ENCODE results near the gene RAD51C. TPM values are rescaled to one million over a fixed set of nuclear protein-coding genes. Genes with fewer than 3 reads are reported as not detected.
"Not testable (repeated sequence)": the region's sequence is repeated elsewhere in the genome, so short reads cannot be mapped to it uniquely, and the experiment has no call there.

Gene RAD51C
- total RNA-seq, 3 donors from 2014 or later (not counting 1 experiment from before 2014, with no cell fraction given): 13.4 to 18.9 (median 17.1) TPM

- H3K4me3 ChIP-seq (ENCODE audit: low read length): no peak overlapping the region
- H3K9me3 ChIP-seq (ENCODE audit: control insufficient read depth, insufficient read depth, low read length): no peaks in the 10 kb centered on the region
- TF ChIP-seq, protein P1, sequence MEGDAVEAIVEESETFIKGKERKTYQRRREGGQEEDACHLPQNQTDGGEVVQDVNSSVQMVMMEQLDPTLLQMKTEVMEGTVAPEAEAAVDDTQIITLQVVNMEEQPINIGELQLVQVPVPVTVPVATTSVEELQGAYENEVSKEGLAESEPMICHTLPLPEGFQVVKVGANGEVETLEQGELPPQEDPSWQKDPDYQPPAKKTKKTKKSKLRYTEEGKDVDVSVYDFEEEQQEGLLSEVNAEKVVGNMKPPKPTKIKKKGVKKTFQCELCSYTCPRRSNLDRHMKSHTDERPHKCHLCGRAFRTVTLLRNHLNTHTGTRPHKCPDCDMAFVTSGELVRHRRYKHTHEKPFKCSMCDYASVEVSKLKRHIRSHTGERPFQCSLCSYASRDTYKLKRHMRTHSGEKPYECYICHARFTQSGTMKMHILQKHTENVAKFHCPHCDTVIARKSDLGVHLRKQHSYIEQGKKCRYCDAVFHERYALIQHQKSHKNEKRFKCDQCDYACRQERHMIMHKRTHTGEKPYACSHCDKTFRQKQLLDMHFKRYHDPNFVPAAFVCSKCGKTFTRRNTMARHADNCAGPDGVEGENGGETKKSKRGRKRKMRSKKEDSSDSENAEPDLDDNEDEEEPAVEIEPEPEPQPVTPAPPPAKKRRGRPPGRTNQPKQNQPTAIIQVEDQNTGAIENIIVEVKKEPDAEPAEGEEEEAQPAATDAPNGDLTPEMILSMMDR (IDR thresholded peaks at IDR 0.05): no peak
- intact Hi-C loops (cut with micrococcal nuclease): no loop called here
- no peaks in the 10 kb centered on the region for H3K4me1 ChIP-seq (ENCODE audit: control insufficient read depth, insufficient read depth, low read length)
- 68% methylated on average over 4 of the region's 5 CpGs for WGBS (ENCODE audit: insufficient coverage)
- peaks cover 19 to 27% of the 10 kb centered on the region in 2 donors for H3K27me3 Mint-ChIP-seq (ENCODE audit: low read depth in 2 of 2)
- no peak overlapping the region for H3K27ac Mint-ChIP-seq
- no peaks in the 10 kb centered on the region for H3K9me3 Mint-ChIP-seq
- no peaks in the 10 kb centered on the region for H3K4me1 Mint-ChIP-seq
- no peaks in the 10 kb centered on the region for H3K36me3 ChIP-seq (ENCODE audit: control insufficient read depth, insufficient read depth, low read length)
- H3K36me3 Mint-ChIP-seq: no peaks in the 10 kb centered on the region
- H3K27ac ChIP-seq (ENCODE audit: low read length): no peak overlapping the region
- ATAC-seq (no peak), DNase-seq (no peak)
- H3K4me3 Mint-ChIP-seq: no peak overlapping the region
- H3K27me3 ChIP-seq (ENCODE audit: control insufficient read depth, insufficient read depth, low read length): peaks cover 15% of the 10 kb centered on the region
Observed at GRCh38 chr17:58764373-58764772, 72.0 kb downstream of the RAD51C start.

- H3K36me3 ChIP-seq (ENCODE audit: control insufficient read depth, insufficient read depth, low read length); H3K9me3 ChIP-seq (ENCODE audit: control insufficient read depth, insufficient read depth, low read length); H3K4me1 ChIP-seq (ENCODE audit: control insufficient read depth, insufficient read depth, low read length); DNase-seq; H3K27ac ChIP-seq (ENCODE audit: low read length); H3K4me1 Mint-ChIP-seq; H3K36me3 Mint-ChIP-seq; ATAC-seq; H3K4me3 ChIP-seq (ENCODE audit: low read length); intact Hi-C loops (cut with micrococcal nuclease); H3K27me3 ChIP-seq (ENCODE audit: control insufficient read depth, insufficient read depth, low read length); H3K4me3 Mint-ChIP-seq; H3K9me3 Mint-ChIP-seq; H3K27ac Mint-ChIP-seq: not testable (repeated sequence)
- peaks cover 0 to 13% of the 10 kb centered on the region in 2 donors for H3K27me3 Mint-ChIP-seq (ENCODE audit: low read depth in 2 of 2)
- 89% methylated on average over 5 of the region's 5 CpGs for WGBS (ENCODE audit: insufficient coverage)
Observed at GRCh38 chr17:58778482-58778881, 86.1 kb downstream of the RAD51C start.

DNA sequence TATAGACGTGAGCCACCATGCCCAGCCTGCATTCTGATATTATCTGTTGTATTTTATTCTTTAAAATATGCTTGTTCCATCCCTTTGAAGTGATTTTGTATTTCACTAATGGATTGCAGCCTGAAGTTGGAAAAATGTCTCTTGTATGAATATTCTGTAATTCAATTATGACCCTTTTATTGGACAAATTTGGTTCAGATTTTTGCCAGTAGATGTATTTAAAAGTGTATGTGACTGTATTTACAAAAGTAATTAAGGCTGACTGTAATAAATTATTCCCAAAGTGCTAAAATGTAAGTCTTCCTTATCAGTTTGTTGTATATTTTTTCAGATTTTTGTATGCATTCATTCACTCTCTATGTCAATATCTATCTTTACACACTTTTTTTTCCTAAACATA lies 87.0 kb downstream of the RAD51C start:
- H3K9me3 ChIP-seq (ENCODE audit: control insufficient read depth, insufficient read depth, low read length): no peaks in the 10 kb centered on the region
- no peaks in the 10 kb centered on the region for H3K36me3 Mint-ChIP-seq
- no peak overlapping the region for H3K27ac ChIP-seq (ENCODE audit: low read length)
- intact Hi-C loops (cut with micrococcal nuclease): no loop called here
- TF ChIP-seq, protein P1 (IDR thresholded peaks at IDR 0.05): no peak
- no peaks in the 10 kb centered on the region for H3K4me1 ChIP-seq (ENCODE audit: control insufficient read depth, insufficient read depth, low read length)
- no peak overlapping the region for H3K27ac Mint-ChIP-seq
- H3K4me3 Mint-ChIP-seq: no peak overlapping the region
- H3K4me1 Mint-ChIP-seq: no peaks in the 10 kb centered on the region
- H3K36me3 ChIP-seq (ENCODE audit: control insufficient read depth, insufficient read depth, low read length): no peaks in the 10 kb centered on the region
- H3K4me3 ChIP-seq (ENCODE audit: low read length): no peak overlapping the region
- H3K9me3 Mint-ChIP-seq: no peaks in the 10 kb centered on the region
- H3K27me3 ChIP-seq (ENCODE audit: control insufficient read depth, insufficient read depth, low read length): no peaks in the 10 kb centered on the region
- no peak for ATAC-seq
- H3K27me3 Mint-ChIP-seq (ENCODE audit: low read depth in 2 of 2): peaks cover 0 to 10% of the 10 kb centered on the region in 2 donors
- DNase-seq: no peak
- 100% methylated on average over 1 of the region's 1 CpG for WGBS (ENCODE audit: insufficient coverage)

- intact Hi-C loops (cut with micrococcal nuclease): no loop called here
- Histone ChIP-seq H3K36me3 (ENCODE audit: control insufficient read depth, insufficient read depth, low read length) (no peaks in the 10 kb centered on the region), H3K27ac (ENCODE audit: low read length) (no peak overlapping the region), H3K9me3 (ENCODE audit: control insufficient read depth, insufficient read depth, low read length) (no peaks in the 10 kb centered on the region), H3K4me1 (ENCODE audit: control insufficient read depth, insufficient read depth, low read length) (no peaks in the 10 kb centered on the region), H3K4me3 (ENCODE audit: low read length) (no peak overlapping the region), H3K27me3 (ENCODE audit: control insufficient read depth, insufficient read depth, low read length) (no peaks in the 10 kb centered on the region)
- H3K36me3 Mint-ChIP-seq: no peaks in the 10 kb centered on the region
- no peaks in the 10 kb centered on the region for H3K4me1 Mint-ChIP-seq
- no peaks in the 10 kb centered on the region for H3K9me3 Mint-ChIP-seq
- WGBS (ENCODE audit: insufficient coverage): 84% methylated on average over 4 of the region's 4 CpGs
- H3K27me3 Mint-ChIP-seq (ENCODE audit: low read depth in 2 of 2): peaks cover 0 to 10% of the 10 kb centered on the region in 2 donors
- H3K27ac Mint-ChIP-seq: no peak overlapping the region
- ATAC-seq (no peak), DNase-seq (no peak)
- H3K4me3 Mint-ChIP-seq: no peak overlapping the region
- TF ChIP-seq, protein P1 (IDR thresholded peaks at IDR 0.05): no peak
Observed at GRCh38 chr17:58783380-58783779, 91.0 kb downstream of the RAD51C start.

Data from natural killer cell (primary cell).